Muscle layer of duodenum (tissue), 2 donors: Measurements from ENCODE around the gene FHL3.

ENCODE experiments used
- H3K27ac ChIP-seq: one replicate; pipeline ENCODE4 v1.7.0; 2013; ENCODE audit warnings: mild to moderate bottlenecking, low read length
- H3K27me3 ChIP-seq: one replicate; pipeline ENCODE4 v1.7.0; 2013; ENCODE audit warnings: low read depth, mild to moderate bottlenecking, control low read depth, low read length
- H3K36me3 ChIP-seq, 2 donors: one replicate each; pipeline ENCODE4 v1.7.0; 2013; ENCODE audit warnings: low read length in 2 of 2, control low read depth in 1 of 2, mild to moderate bottlenecking in 1 of 2; ENCODE audit not compliant: insufficient read depth in 2 of 2, control insufficient read depth in 1 of 2
- H3K4me1 ChIP-seq, 2 donors: one replicate each; pipeline ENCODE4 v1.7.0; 2013; ENCODE audit warnings: low read length in 2 of 2, mild to moderate bottlenecking in 2 of 2, control low read depth in 1 of 2, moderate library complexity in 1 of 2; ENCODE audit not compliant: insufficient read depth in 2 of 2, control insufficient read depth in 1 of 2
- H3K4me3 ChIP-seq, 2 donors: one replicate each; pipeline ENCODE4 v1.7.0; 2013; ENCODE audit warnings: low read length in 2 of 2, low read depth in 1 of 2, mild to moderate bottlenecking in 1 of 2
- H3K9me3 ChIP-seq, 2 donors: one replicate each; pipeline ENCODE4 v1.7.0; 2013; ENCODE audit warnings: low read length in 2 of 2, control low read depth in 1 of 2, mild to moderate bottlenecking in 1 of 2; ENCODE audit not compliant: control insufficient read depth in 1 of 2
- donor health status: healthy.

Gene FHL3

DNA sequence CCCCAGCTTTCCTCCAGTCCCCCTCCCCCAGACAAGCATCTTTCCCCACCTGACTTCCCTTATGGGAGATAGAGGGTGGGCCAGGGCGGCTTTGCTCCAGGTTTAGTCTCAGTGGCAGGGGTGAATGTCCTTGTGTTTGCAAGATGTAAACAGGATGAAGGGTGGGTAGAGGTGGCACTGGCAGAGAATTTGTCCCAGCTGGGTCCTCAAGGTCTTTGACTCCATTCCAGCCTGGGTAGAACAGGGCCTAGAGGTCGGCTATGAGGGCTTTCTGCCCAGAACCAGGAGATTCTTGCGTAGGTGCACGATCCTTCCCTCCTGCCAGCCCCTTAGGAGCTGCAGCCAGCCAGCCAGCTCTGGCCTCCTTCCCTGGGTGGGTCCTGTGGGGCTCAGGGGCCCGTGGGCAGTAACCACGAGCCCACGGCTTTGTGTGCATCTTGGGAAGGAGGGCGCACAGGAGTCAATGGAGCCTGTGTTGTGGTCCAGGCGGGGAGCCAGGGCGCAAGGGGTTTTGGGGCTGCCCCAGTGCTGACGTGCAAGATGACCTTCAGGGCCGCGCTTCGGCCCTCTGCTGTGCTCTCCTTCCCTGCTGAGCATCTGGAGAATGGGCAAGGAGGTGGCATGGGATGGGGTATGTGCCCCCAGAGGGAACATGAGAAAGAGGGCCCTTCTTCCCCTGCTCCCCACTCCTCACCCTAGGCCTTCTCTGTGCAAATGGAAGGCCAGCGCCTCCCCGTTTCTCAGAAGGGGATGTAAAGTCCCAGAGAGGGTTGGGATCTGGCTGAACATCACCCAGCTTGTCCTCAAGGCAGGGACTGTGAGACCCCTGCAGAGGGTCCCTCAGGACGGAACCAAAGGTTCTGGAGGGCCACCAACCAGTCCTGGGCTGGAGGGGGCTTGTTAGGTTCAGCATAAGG is 25.5 kb upstream of the FHL3 start:
- peaks cover 16 to 25% of the 10 kb centered on the region in 2 donors for H3K4me1 ChIP-seq
- no peak overlapping the region for H3K4me3 ChIP-seq
- no peak overlapping the region for H3K27ac ChIP-seq

DNA sequence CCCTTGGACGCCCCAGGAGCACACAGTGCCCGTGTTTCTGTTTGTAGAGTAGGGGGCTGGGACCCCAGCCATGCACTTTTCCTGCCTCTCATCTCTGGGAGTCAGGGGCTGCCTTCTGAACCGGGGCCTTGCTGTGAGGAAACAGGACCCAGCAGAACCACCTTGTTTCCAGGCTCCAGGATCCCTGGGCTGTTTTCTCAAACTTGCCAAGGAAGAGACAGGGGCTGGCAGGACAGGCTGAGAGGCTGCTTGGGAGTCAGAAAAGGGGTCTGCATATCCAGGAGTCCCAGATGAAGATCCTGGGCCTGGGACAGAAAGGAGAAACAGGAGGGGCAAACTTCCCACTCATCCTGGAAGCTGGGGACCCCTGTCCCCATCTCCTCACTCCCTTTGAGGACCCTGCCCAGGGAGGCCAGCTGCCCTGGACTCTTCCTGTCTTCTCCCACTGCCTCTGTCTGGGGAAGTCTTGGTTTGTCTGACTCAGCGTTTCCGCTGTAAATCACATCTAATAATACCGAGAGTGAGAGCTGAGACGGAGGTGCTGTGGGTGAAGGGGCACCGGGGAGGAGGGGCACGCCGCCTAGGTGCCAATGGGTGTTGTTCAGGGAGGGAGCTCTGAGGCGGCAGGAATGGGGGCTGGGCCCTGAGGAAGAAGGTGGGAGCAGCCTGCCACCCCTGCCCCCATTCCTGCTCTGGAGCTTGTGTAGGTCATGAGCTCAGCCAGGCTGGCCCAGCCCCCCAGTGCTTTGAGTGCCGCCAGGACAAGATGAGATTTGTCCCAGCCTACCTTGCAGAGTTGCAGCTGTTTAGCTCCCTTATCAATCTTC is 24.6 kb upstream of the FHL3 start:
- Histone ChIP-seq H3K9me3 (no peaks in the 10 kb centered on the region), H3K4me1 (peaks cover 16 to 25% of the 10 kb centered on the region in 2 donors), H3K27ac (no peak overlapping the region), H3K27me3 (no peaks in the 10 kb centered on the region), H3K36me3 (peaks cover 13 to 23% of the 10 kb centered on the region in 2 donors), H3K4me3 (peak overlapping the region in 1 of 2 donors; percentile 32)

More for the DNA sequence above, 25.5 kb upstream of the FHL3 start:
- Histone ChIP-seq H3K9me3 (no peaks in the 10 kb centered on the region), H3K36me3 (peaks cover 3 to 14% of the 10 kb centered on the region in 2 donors), H3K27me3 (no peaks in the 10 kb centered on the region)

DNA sequence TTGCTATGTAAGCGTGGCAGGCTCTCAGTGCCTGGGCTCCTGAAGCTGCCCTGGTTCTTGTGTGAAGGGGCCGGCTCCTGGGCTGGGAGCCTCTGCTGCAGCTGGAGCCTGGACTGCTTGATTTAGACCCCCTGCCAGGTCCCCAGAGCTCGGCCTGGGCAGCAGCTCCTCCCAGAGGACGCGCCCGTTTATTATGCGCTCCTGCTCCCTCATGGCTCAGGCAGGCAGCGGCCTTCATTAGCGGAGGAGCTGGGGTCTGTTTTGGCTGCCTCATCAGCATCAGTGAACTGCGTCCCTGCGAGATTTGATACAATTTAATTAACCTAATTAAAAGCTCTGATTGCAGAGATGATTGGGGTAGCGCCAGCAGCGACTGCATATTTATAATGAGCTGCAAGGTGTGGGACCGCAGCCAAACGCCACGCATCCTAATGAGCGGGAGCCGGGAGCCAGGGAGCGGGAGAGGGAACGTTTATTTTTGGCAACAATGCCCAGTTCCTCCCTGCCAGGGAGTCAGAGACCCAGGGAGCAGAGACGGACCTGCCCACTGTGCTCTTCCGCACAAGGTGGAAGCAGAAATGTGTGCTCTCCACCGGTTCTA is 23.9 kb upstream of the FHL3 start:
- Histone ChIP-seq H3K4me1 (peaks cover 16 to 25% of the 10 kb centered on the region in 2 donors), H3K27ac (no peak overlapping the region), H3K4me3 (peak overlapping the region in 1 of 2 donors; percentile 32), H3K36me3 (peaks cover 16 to 29% of the 10 kb centered on the region in 2 donors), H3K9me3 (no peaks in the 10 kb centered on the region), H3K27me3 (no peaks in the 10 kb centered on the region)

DNA sequence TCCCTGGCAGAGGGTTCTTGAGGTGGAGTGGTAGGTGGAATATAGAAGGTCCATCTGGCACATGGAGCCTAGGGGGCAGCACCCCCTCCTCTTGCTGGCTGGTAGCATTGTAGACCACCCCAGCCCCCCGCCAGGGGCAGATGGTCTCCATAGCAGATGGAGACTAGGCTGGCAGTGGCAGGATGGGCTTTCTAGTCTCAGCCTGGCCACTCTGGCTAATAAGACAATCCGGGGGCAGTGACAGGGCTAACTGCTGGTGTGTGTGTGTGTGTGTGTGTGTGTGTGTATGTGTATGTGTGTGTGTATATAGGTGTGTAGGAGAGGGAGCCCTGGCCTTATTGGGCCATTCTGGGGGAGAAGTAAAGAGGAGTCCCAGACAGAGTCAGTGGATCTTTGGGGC is 23.4 kb upstream of the FHL3 start:
- H3K27me3 ChIP-seq, result no peaks in the 10 kb centered on the region
- no peak overlapping the region for H3K4me3 ChIP-seq
- no peak overlapping the region for H3K27ac ChIP-seq
- no peaks in the 10 kb centered on the region for H3K9me3 ChIP-seq
- peaks cover 18 to 34% of the 10 kb centered on the region in 2 donors for H3K36me3 ChIP-seq
- peaks cover 16 to 25% of the 10 kb centered on the region in 2 donors for H3K4me1 ChIP-seq

DNA sequence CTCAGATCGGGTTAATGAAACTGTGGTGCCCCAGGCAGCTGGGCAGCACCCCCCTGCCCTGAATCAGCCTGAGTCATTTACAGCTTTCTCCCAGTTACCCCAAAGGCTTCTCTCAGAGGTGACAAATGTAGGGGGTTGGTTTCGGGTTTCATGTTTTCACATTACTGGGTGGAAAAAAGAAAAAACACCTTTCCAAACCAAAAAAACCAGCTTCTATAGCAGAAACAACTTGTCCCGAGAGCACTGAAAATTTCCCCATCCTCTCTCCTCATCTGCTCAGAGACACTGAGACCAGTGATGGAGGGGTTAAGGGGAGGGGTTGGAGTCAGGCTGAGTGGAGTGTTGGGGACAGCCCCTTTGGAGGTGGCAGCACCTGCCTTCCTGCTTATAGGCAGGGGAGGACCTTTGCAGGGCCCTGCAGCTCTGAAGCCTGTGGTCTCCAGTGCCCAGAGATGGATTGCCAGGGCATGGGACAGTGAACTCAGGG is 22.8 kb upstream of the FHL3 start:
- no peaks in the 10 kb centered on the region for H3K9me3 ChIP-seq
- H3K4me1 ChIP-seq, result peaks cover 16 to 25% of the 10 kb centered on the region in 2 donors
- no peaks in the 10 kb centered on the region for H3K27me3 ChIP-seq
- H3K36me3 ChIP-seq, result peaks cover 23 to 39% of the 10 kb centered on the region in 2 donors
- no peak overlapping the region for H3K4me3 ChIP-seq
- H3K27ac ChIP-seq, result no peak overlapping the region

DNA sequence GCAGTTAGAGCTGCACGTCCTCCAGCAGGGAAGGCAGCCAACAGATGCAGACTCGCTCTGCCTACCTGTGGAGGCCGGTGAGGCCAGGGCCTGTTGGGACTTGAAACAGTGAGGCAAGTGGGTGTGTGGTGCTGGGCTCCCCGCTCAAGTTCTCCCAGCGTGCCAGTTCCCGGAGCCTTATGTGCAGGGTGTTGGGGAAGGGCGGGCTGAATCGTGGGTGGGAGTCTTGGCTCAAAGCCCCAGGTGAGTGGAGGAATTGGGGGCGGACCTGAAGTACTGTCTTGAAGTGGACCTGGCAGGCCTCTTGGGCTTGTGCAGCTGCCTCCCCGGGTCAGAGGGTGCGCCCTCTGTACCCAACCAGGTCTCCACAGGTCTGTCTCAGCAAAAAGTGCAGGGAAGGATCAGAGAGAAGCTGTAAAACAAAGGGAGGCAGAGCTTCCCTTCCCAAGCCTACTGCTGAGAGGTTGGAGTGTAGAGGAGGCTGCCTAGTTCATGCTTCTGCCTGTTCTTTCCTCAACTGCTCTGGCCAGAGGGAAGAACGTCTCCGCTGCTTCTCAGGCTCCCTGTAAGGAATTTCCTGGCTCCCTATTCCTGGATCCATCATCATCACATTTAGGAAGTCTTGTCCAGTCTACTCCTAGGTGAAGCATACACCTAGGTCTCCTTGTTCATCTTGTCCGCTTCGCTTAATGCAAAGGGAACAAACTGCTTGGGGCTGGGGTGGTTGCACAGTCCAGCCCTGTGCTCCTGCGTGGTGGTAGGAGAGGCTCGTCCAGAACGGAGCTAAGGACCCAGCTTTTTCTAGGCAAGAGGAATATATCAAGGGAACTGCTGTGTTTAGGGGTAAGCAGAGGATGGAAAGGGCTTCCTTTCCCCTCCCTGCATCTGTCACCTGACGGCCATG is 22.1 kb upstream of the FHL3 start:
- no peak overlapping the region for H3K4me3 ChIP-seq
- H3K27ac ChIP-seq, result no peak overlapping the region
- H3K4me1 ChIP-seq, result peaks cover 16 to 25% of the 10 kb centered on the region in 2 donors
- peaks cover 29 to 46% of the 10 kb centered on the region in 2 donors for H3K36me3 ChIP-seq
- no peaks in the 10 kb centered on the region for H3K9me3 ChIP-seq
- no peaks in the 10 kb centered on the region for H3K27me3 ChIP-seq

DNA sequence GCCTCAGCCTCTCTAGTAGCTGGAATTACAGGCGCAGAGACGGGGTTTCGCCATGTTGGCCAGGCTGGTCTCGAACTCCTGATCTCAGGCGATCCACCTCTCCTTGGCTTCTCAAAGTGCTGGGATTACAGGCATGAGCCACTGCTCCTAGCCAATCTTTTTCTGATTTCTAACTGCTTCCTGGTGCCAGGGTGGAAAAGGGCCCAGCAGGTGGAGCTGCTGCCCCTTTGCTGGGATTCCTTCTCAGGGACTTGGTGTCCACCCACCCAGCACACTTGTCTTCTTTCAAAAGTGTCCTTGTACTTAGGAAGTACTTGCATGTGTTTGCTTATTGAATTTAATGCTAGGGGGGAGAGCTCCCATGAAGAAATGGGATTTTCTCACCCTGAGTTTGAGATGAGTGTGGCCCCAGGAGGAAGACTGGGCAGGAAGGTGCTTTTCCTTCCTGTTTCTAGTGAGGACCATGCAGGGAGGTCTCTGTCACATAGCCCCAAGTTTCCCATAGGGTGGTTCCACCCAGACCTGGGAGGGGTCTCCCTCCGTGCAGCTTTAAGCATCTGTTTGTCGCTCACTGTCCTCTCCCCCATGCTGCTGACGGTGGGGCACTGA is 21.4 kb upstream of the FHL3 start:
- H3K27ac ChIP-seq, result no peak overlapping the region
- peaks cover 37 to 54% of the 10 kb centered on the region in 2 donors for H3K36me3 ChIP-seq
- H3K4me3 ChIP-seq, result no peak overlapping the region
- no peaks in the 10 kb centered on the region for H3K9me3 ChIP-seq
- peaks cover 16 to 25% of the 10 kb centered on the region in 2 donors for H3K4me1 ChIP-seq
- no peaks in the 10 kb centered on the region for H3K27me3 ChIP-seq

DNA sequence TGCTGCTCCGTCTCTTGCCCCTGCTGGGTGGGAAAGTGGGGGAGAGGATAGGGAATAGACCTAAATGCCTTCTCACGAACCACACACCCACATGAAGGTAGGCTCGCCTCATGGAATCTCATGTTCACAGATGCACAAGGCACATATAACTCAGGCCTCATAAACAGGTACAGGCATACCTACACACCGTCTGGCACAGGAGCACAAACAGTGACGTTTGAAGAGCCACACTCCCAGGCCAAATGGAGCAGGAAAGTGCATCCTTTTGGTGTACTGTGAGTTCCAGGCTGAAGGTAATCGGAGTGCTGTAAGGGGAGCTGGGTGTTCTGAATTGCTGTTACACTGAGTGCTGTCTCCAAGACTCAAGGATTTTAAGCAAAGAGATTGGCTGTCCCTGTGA is 20.4 kb upstream of the FHL3 start:
- Histone ChIP-seq H3K36me3 (peaks cover 42 to 56% of the 10 kb centered on the region in 2 donors), H3K27ac (no peak overlapping the region), H3K4me1 (peaks cover 16 to 22% of the 10 kb centered on the region in 2 donors)

DNA sequence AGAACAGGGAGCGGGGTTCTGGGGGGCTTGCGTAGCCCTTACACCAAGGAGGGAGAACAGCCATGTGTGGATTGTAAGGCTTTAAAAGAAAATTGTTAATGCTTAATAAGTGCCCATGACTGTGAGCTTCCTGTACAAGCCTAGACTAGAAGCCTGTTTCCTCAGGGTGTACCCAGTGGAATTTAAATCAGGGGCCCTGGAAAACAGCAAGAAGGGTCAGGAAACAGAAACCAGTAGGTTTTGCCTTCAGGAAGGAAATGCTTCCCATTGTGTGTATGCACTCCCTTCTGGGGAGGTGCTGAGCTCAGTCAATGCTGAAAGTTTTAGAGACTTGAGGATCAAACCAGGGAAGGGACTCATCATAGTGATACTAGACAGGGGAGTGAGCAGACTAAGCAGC is 19.9 kb upstream of the FHL3 start:
- H3K27me3 ChIP-seq, result no peaks in the 10 kb centered on the region
- no peak overlapping the region for H3K27ac ChIP-seq
- H3K4me3 ChIP-seq, result no peak overlapping the region
- H3K4me1 ChIP-seq, result peaks cover 12 to 18% of the 10 kb centered on the region in 2 donors
- peaks cover 47 to 60% of the 10 kb centered on the region in 2 donors for H3K36me3 ChIP-seq
- H3K9me3 ChIP-seq, result no peaks in the 10 kb centered on the region

More for the DNA sequence above, 20.4 kb upstream of the FHL3 start:
- no peaks in the 10 kb centered on the region for H3K9me3 ChIP-seq
- H3K27me3 ChIP-seq, result no peaks in the 10 kb centered on the region
- no peak overlapping the region for H3K4me3 ChIP-seq

DNA sequence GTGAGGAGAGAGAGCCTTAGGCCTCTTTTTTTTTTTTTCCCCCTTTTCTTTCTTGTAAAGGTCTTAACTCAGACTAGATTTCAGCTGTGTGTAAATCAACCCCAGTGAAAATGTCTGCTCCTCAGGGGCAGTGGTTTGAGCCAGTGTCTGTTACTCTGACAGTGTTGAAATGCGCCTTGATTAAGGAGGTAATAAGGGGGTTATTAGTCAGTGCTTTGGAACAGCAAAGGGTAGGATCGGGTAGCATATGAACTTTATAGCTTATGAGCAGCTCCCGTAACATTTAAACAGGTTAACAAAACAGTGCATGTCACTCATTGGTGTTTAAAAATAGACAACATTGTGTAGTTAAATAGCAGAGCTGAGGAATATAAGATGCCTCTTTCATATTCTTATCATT is 17.5 kb upstream of the FHL3 start:
- H3K4me1 ChIP-seq, result no peaks in the 10 kb centered on the region
- no peak overlapping the region for H3K27ac ChIP-seq
- peaks cover 59 to 76% of the 10 kb centered on the region in 2 donors for H3K36me3 ChIP-seq
- no peak overlapping the region for H3K4me3 ChIP-seq
- no peaks in the 10 kb centered on the region for H3K27me3 ChIP-seq
- no peaks in the 10 kb centered on the region for H3K9me3 ChIP-seq
